ENCODE measurements around the gene KRT2.

DNA sequence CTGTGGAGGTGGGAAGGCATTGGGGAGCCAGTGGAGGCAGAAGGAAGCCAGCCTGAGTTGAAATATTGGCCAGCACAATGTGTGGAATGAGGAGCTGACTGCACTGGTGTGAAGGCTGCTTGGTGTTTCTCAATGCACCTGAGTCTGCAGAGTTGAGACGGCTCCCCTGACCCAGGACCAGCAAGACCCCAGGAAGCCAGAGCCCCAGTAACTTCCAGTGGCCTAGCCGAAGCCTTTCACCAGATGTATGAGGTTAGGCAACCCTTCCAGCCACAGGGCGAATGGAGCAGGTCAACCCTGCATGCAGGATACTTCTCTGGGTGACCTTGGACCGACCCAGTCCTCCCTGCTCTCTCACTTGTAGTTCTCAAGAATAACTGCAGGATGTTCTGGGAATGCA is 20.7 kb downstream of the KRT2 start:
- TF ChIP-seq POLR2A (IDR thresholded peaks at IDR 0.05; ENCODE audit: low read depth, low read length) (no peak), RFX5 (IDR thresholded peaks at IDR 0.05; ENCODE audit: low read depth, low read length) (no peak), CEBPB (IDR thresholded peaks at IDR 0.05; ENCODE audit: low read depth, low read length) (no peak), BHLHE40 (IDR thresholded peaks at IDR 0.05; ENCODE audit: low read depth, low read length) (no peak), MXI1 (IDR thresholded peaks at IDR 0.05; ENCODE audit: borderline replicate concordance, low read depth, low read length) (no peak), RAD21 (IDR thresholded peaks at IDR 0.05; ENCODE audit: low read length) (no peak), SMC3 (IDR thresholded peaks at IDR 0.05; ENCODE audit: low read depth, low read length) (no peak), MAFK (IDR thresholded peaks at IDR 0.05; ENCODE audit: low read depth, low read length) (no peak), ELK1 (IDR thresholded peaks at IDR 0.05; ENCODE audit: borderline replicate concordance, low read depth, low read length) (no peak), MAZ (IDR thresholded peaks at IDR 0.05; ENCODE audit: borderline replicate concordance, low read depth, low read length) (no peak), RCOR1 (IDR thresholded peaks at IDR 0.05; ENCODE audit: insufficient replicate concordance, low read length) (no peak)
- TF ChIP-seq, protein P1, sequence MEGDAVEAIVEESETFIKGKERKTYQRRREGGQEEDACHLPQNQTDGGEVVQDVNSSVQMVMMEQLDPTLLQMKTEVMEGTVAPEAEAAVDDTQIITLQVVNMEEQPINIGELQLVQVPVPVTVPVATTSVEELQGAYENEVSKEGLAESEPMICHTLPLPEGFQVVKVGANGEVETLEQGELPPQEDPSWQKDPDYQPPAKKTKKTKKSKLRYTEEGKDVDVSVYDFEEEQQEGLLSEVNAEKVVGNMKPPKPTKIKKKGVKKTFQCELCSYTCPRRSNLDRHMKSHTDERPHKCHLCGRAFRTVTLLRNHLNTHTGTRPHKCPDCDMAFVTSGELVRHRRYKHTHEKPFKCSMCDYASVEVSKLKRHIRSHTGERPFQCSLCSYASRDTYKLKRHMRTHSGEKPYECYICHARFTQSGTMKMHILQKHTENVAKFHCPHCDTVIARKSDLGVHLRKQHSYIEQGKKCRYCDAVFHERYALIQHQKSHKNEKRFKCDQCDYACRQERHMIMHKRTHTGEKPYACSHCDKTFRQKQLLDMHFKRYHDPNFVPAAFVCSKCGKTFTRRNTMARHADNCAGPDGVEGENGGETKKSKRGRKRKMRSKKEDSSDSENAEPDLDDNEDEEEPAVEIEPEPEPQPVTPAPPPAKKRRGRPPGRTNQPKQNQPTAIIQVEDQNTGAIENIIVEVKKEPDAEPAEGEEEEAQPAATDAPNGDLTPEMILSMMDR (conservative IDR thresholded peaks at IDR 0.05; ENCODE audit: low read depth, low read length): no peak
- TF ChIP-seq, protein P2, sequence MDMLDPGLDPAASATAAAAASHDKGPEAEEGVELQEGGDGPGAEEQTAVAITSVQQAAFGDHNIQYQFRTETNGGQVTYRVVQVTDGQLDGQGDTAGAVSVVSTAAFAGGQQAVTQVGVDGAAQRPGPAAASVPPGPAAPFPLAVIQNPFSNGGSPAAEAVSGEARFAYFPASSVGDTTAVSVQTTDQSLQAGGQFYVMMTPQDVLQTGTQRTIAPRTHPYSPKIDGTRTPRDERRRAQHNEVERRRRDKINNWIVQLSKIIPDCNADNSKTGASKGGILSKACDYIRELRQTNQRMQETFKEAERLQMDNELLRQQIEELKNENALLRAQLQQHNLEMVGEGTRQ (IDR thresholded peaks at IDR 0.05; ENCODE audit: low read depth, low read length): no peak

Data from IMR-90 (cell line).